Liver (tissue), 9 donors: Measurements from ENCODE around the gene AK3. TPM values are rescaled to one million over a fixed set of nuclear protein-coding genes. Genes with fewer than 3 reads are reported as not detected.

Experiments
- DNase-seq: peaks from one replicate; pipeline ENCODE4 v3.0.0-alpha.2; 2017; ENCODE audit warnings: low spot score
- H3K27ac ChIP-seq, 2 donors: one replicate each; pipeline ENCODE4 v1.7.0; 2013; ENCODE audit warnings: inconsistent platforms in 2 of 2, low read length in 2 of 2, control low read depth in 1 of 2, low read depth in 1 of 2, mild to moderate bottlenecking in 1 of 2
- H3K27me3 ChIP-seq, 4 donors: one replicate each; pipeline versions ENCODE4 v1.6.1 to v1.7.0; 2013; ENCODE audit warnings: low read length in 3 of 4, inconsistent platforms in 1 of 4, mild to moderate bottlenecking in 1 of 4, moderate library complexity in 1 of 4; ENCODE audit not compliant: control insufficient read depth in 4 of 4, insufficient read depth in 4 of 4
- H3K36me3 ChIP-seq, 4 donors: one replicate each; pipeline versions ENCODE4 v1.6.1 to v1.7.0; 2013; ENCODE audit warnings: low read length in 3 of 4, mild to moderate bottlenecking in 3 of 4, low read depth in 1 of 4, moderate library complexity in 1 of 4; ENCODE audit not compliant: control insufficient read depth in 4 of 4, insufficient read depth in 3 of 4
- H3K4me1 ChIP-seq, 4 donors: one replicate each; pipeline versions ENCODE4 v1.6.1 to v1.7.0; 2013; ENCODE audit warnings: low read length in 3 of 4, mild to moderate bottlenecking in 3 of 4, moderate library complexity in 1 of 4; ENCODE audit not compliant: control insufficient read depth in 4 of 4, insufficient read depth in 4 of 4
- H3K4me3 ChIP-seq, 3 donors: one replicate each; pipeline versions ENCODE4 v1.6.1 to v1.7.0; 2013; ENCODE audit warnings: low read length in 3 of 3, control low read depth in 1 of 3, low read depth in 1 of 3, mild to moderate bottlenecking in 1 of 3
- H3K9ac ChIP-seq, 2 donors: one replicate each; pipeline ENCODE4 v1.7.0; 2013; ENCODE audit warnings: low read length in 2 of 2, mild to moderate bottlenecking in 2 of 2, moderate library complexity in 2 of 2, control low read depth in 1 of 2, low read depth in 1 of 2
- H3K9me3 ChIP-seq, 4 donors: one replicate each; pipeline versions ENCODE4 v1.6.1 to v1.7.0; 2013; ENCODE audit warnings: low read length in 3 of 4; ENCODE audit not compliant: control insufficient read depth in 4 of 4
- ATF3 ChIP-seq: IDR thresholded peaks from 2 replicates; pipeline ENCODE4 v1.6.1; 2016; ENCODE audit warnings: antibody characterized with exemption
- CTCF ChIP-seq: fragments of 150-350 bp; IDR thresholded peaks from 2 replicates; pipeline ENCODE4 v1.5.1; 2017; ENCODE audit warnings: improper control_type of control experiment, low read depth, low read length; ENCODE audit not compliant: missing input control
- EGR1 ChIP-seq, 2 donors: IDR thresholded peaks; 2 replicates each; pipeline ENCODE4 v1.6.1; 2016 to 2018; ENCODE audit warnings: antibody characterized with exemption in 2 of 2, low read depth in 2 of 2
- FOXA1 ChIP-seq: IDR thresholded peaks from 2 replicates; pipeline ENCODE4 v1.6.1; 2016; ENCODE audit warnings: antibody characterized with exemption
- FOXA2 ChIP-seq: IDR thresholded peaks from 2 replicates; pipeline ENCODE4 v1.6.1; 2016; ENCODE audit warnings: antibody characterized with exemption
- GABPA ChIP-seq, 2 donors: IDR thresholded peaks in 1 of 2; conservative IDR thresholded peaks in 1 of 2; 2 replicates each; pipeline ENCODE4 v1.6.1; 2016; ENCODE audit warnings: antibody characterized with exemption in 2 of 2, mild to moderate bottlenecking in 1 of 2, moderate library complexity in 1 of 2
- HNF4A ChIP-seq, 2 donors: conservative IDR thresholded peaks; 2 replicates each; pipeline ENCODE4 v1.6.1; 2016; ENCODE audit warnings: antibody characterized with exemption in 2 of 2, mild to moderate bottlenecking in 2 of 2
- JUND ChIP-seq, 2 donors: IDR thresholded peaks; 2 replicates each; pipeline ENCODE4 v1.6.1; 2016; ENCODE audit warnings: antibody characterized with exemption in 2 of 2
- MAX ChIP-seq: IDR thresholded peaks from 2 replicates; pipeline ENCODE4 v1.6.1; 2016; ENCODE audit warnings: antibody characterized with exemption
- NR2F2 ChIP-seq: IDR thresholded peaks from 2 replicates; pipeline ENCODE4 v1.6.1; 2016; ENCODE audit warnings: antibody characterized with exemption
- RAD21 ChIP-seq, 2 donors: IDR thresholded peaks; 2 replicates each; pipeline ENCODE4 v1.6.1; 2016; ENCODE audit warnings: antibody characterized with exemption in 2 of 2, mild to moderate bottlenecking in 2 of 2
- RXRA ChIP-seq, 2 donors: IDR thresholded peaks; 2 replicates each; pipeline ENCODE4 v1.6.1; 2017 to 2018; ENCODE audit warnings: antibody characterized with exemption in 2 of 2, mild to moderate bottlenecking in 1 of 2
- SP1 ChIP-seq: IDR thresholded peaks from 2 replicates; pipeline ENCODE4 v1.6.1; 2018; ENCODE audit warnings: antibody characterized with exemption, mild to moderate bottlenecking
- TAF1 ChIP-seq: conservative IDR thresholded peaks from 2 replicates; pipeline ENCODE4 v1.6.1; 2016; ENCODE audit warnings: antibody characterized with exemption, mild to moderate bottlenecking
- YY1 ChIP-seq: IDR thresholded peaks from 2 replicates; pipeline ENCODE4 v1.6.1; 2016; ENCODE audit warnings: antibody characterized with exemption, mild to moderate bottlenecking
- ZBTB33 ChIP-seq: IDR thresholded peaks from 2 replicates; pipeline ENCODE4 v1.6.1; 2016; ENCODE audit warnings: antibody characterized with exemption
- WGBS: extraction: QIAGEN DNeasy Blood & Tissue Kit; methylation state at CpG from one replicate; pipeline ENCODE4 v1.1.7; 2013; 5-methylcytosine and 5-hydroxymethylcytosine counted together
- polyA plus RNA-seq, 2 donors: library from polyadenylated mRNA; stranded (reverse) in 1 of 2; unstranded in 1 of 2; fragments of 200-250 nt in 1 of 2; fragments of >200 nt in 1 of 2; fragmentation: Nextera tagmentation in 1 of 2; extraction: Ambion mirVana in 1 of 2; gene quantifications; one replicate each; pipeline versions ENCODE4 v1.2.1 to v1.2.3, GENCODE V29; 2013 to 2015
- total RNA-seq, 2 donors: library from RNA; depleted of rRNA; stranded (reverse); fragments of >200 nt; gene quantifications; one replicate each; pipeline ENCODE4 v1.2.3, GENCODE V29; 2014
- donor health status: healthy.
- donor health status: healthy.
- donor health status: healthy.
- donor health status: healthy.
- donor health status: healthy.

Gene AK3
- total and polyA plus RNA-seq, 4 donors, result 70.6 to 181 (median 101) TPM

GRCh38 chr9:4718911-4719310 lies 22.1 kb downstream of the AK3 start:
- TF ChIP-seq FOXA2 (no peak), GABPA (IDR thresholded peaks at IDR 0.05 in 1 of 2, conservative IDR thresholded peaks at IDR 0.05 in 1 of 2) (no peak), ZBTB33 (no peak), NR2F2 (no peak), EGR1 (IDR thresholded peaks at IDR 0.05; ENCODE audit: low read depth in 2 of 2) (no peak), RXRA (IDR thresholded peaks at IDR 0.05) (no peak), ATF3 (no peak), HNF4A (conservative IDR thresholded peaks at IDR 0.05) (no peak), YY1 (no peak), MAX (no peak), RAD21 (IDR thresholded peaks at IDR 0.05) (no peak), FOXA1 (no peak), CTCF (no peak), TAF1 (no peak), JUND (IDR thresholded peaks at IDR 0.05) (no peak), SP1 (no peak)
- Histone ChIP-seq H3K4me3 (no peak overlapping the region), H3K27me3 (no peaks in the 10 kb centered on the region), H3K9me3 (no peaks in the 10 kb centered on the region), H3K36me3 (peaks cover 15 to 66% (median 53%) of the 10 kb centered on the region in 4 donors), H3K4me1 (no peaks in the 10 kb centered on the region), H3K27ac (no peak overlapping the region), H3K9ac (no peak overlapping the region)
- no peak for DNase-seq
- 95% methylated on average over 6 of the region's 6 CpGs for WGBS

- Histone ChIP-seq H3K36me3 (peaks cover 15 to 74% (median 54%) of the 10 kb centered on the region in 4 donors), H3K27me3 (no peaks in the 10 kb centered on the region), H3K9me3 (no peaks in the 10 kb centered on the region), H3K27ac (no peak overlapping the region), H3K9ac (no peak overlapping the region), H3K4me1 (no peaks in the 10 kb centered on the region), H3K4me3 (no peak overlapping the region)
- no peak for DNase-seq
- 94% methylated on average over 4 of the region's 4 CpGs for WGBS
- TF ChIP-seq NR2F2, result no peak
- no peak for TF ChIP-seq GABPA (IDR thresholded peaks at IDR 0.05 in 1 of 2, conservative IDR thresholded peaks at IDR 0.05 in 1 of 2)
- TF ChIP-seq HNF4A (conservative IDR thresholded peaks at IDR 0.05), result no peak
- no peak for TF ChIP-seq ATF3
Observed at GRCh38 chr9:4717815-4718214, 23.2 kb downstream of the AK3 start.
